ENCODE results near the gene ANKRD12.

ANKRD12 gene

DNA sequence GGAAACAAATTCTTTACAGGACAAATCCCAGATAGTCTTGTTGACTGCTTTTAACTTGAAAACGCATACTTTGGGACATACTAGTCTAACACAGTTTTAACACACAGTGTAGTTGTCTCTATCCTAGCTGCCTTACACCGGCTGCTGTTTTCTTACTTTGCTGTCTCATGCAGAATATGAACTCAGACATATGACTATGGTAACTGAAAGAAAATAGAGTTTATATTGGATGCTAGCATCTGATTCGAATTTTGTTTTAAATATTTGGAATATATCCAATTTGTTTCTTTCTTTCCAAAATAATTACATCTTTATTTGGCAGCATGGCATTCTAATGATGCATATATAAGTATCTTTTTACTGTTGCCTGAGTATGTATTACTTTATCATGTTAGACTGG, 69.8 kb downstream of the ANKRD12 start:
- H3K4me1 ChIP-seq (ENCODE audit: insufficient read depth, low read length, severe bottlenecking), result no peaks in the 10 kb centered on the region
- no peak overlapping the region for H3K4me3 ChIP-seq (ENCODE audit: low read depth, low read length, poor library complexity, severe bottlenecking)
- H3K9me2 ChIP-seq (ENCODE audit: low read depth, low read length), result no peaks in the 10 kb centered on the region; the same call in 1 of the 2 replicates
- H3K27ac ChIP-seq (ENCODE audit: low read depth, low read length, poor library complexity, severe bottlenecking), result no peak overlapping the region
- H3K9me3 ChIP-seq (ENCODE audit: low read length), result no peaks in the 10 kb centered on the region
- TF ChIP-seq EZH2 (IDR thresholded peaks at IDR 0.05; ENCODE audit: borderline replicate concordance, low read length), result no peak
- TF ChIP-seq, protein P1, sequence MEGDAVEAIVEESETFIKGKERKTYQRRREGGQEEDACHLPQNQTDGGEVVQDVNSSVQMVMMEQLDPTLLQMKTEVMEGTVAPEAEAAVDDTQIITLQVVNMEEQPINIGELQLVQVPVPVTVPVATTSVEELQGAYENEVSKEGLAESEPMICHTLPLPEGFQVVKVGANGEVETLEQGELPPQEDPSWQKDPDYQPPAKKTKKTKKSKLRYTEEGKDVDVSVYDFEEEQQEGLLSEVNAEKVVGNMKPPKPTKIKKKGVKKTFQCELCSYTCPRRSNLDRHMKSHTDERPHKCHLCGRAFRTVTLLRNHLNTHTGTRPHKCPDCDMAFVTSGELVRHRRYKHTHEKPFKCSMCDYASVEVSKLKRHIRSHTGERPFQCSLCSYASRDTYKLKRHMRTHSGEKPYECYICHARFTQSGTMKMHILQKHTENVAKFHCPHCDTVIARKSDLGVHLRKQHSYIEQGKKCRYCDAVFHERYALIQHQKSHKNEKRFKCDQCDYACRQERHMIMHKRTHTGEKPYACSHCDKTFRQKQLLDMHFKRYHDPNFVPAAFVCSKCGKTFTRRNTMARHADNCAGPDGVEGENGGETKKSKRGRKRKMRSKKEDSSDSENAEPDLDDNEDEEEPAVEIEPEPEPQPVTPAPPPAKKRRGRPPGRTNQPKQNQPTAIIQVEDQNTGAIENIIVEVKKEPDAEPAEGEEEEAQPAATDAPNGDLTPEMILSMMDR (IDR thresholded peaks at IDR 0.05; ENCODE audit: low read length), result no peak
- no peak overlapping the region for H3K9ac ChIP-seq (ENCODE audit: low read length)
- no peaks in the 10 kb centered on the region for H3K79me2 ChIP-seq (ENCODE audit: insufficient read depth, low read length)
- no peaks in the 10 kb centered on the region for H3K27me3 ChIP-seq (ENCODE audit: insufficient read depth, low read length)
- H3K4me2 ChIP-seq (ENCODE audit: low read length), result no peak overlapping the region
- H3F3A ChIP-seq (ENCODE audit: insufficient read depth, low read length), result no peaks in the 10 kb centered on the region; the same call in 1 of the 2 replicates
- peaks cover 54% of the 10 kb centered on the region for H3K36me3 ChIP-seq (ENCODE audit: insufficient read depth, low read length)
- H4K20me1 ChIP-seq (ENCODE audit: insufficient read depth, low read length), result no peaks in the 10 kb centered on the region
- H2AFZ ChIP-seq (ENCODE audit: low read length), result no peak overlapping the region

DNA sequence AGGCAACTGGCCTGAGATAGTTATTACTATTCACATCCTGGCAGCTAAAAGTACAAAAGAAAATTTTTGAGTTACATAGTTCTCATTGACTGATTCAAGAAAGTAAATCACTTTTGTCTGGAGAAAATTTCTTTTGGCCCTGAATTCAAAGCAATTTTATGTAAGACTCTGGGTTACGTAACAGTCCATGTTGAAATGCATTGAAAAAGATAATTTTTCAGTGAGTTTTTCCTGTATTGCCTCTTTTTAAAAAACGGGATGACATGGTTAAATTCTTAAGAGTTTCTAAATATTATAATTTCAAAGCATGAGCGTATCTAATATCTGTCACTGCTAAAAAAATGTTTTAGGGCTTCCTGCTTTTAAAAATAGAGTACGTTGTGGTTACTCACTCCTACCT, 72.7 kb downstream of the ANKRD12 start:
- no peak overlapping the region for H3K4me2 ChIP-seq (ENCODE audit: low read length)
- H4K20me1 ChIP-seq (ENCODE audit: insufficient read depth, low read length), result no peaks in the 10 kb centered on the region
- no peak overlapping the region for H3K4me3 ChIP-seq (ENCODE audit: low read depth, low read length, poor library complexity, severe bottlenecking)
- H3K4me1 ChIP-seq (ENCODE audit: insufficient read depth, low read length, severe bottlenecking), result no peaks in the 10 kb centered on the region
- peaks cover 68% of the 10 kb centered on the region for H3K36me3 ChIP-seq (ENCODE audit: insufficient read depth, low read length)
- H3K79me2 ChIP-seq (ENCODE audit: insufficient read depth, low read length), result no peaks in the 10 kb centered on the region
- no peaks in the 10 kb centered on the region for H3K27me3 ChIP-seq (ENCODE audit: insufficient read depth, low read length)
- TF ChIP-seq, protein P1 (IDR thresholded peaks at IDR 0.05; ENCODE audit: low read length), result no peak
- no peak for TF ChIP-seq EZH2 (IDR thresholded peaks at IDR 0.05; ENCODE audit: borderline replicate concordance, low read length)
- no peaks in the 10 kb centered on the region; the same call in 1 of the 2 replicates for H3K9me2 ChIP-seq (ENCODE audit: low read depth, low read length)
- no peak overlapping the region for H3K9ac ChIP-seq (ENCODE audit: low read length)
- no peaks in the 10 kb centered on the region; the same call in 1 of the 2 replicates for H3F3A ChIP-seq (ENCODE audit: insufficient read depth, low read length)
- no peak overlapping the region for H2AFZ ChIP-seq (ENCODE audit: low read length)
- no peaks in the 10 kb centered on the region for H3K9me3 ChIP-seq (ENCODE audit: low read length)
- no peak overlapping the region for H3K27ac ChIP-seq (ENCODE audit: low read depth, low read length, poor library complexity, severe bottlenecking)

DNA sequence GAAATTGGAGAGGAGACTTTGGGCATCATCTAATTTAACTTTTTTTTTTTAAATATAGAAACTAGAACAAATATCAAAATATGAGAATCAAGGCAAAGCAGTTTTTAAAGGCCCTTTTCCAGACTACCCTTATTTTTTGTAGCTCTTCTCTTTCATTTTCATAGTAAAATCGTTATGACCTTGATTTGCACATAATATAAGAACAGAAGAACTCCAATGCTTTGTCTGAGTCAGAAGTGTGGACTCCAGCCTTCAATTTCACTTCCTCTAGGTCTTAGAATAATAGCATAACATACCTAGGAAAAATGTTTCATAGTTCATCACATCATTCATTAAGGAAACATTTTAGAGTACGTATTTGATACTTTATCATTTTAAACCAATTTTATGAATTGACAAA, 74.4 kb downstream of the ANKRD12 start:
- H3F3A ChIP-seq (ENCODE audit: insufficient read depth, low read length), result no peaks in the 10 kb centered on the region; the same call in 1 of the 2 replicates

More for the DNA sequence above, 74.4 kb downstream of the ANKRD12 start:
- peaks cover 73% of the 10 kb centered on the region for H3K36me3 ChIP-seq (ENCODE audit: insufficient read depth, low read length)
- no peaks in the 10 kb centered on the region for H3K4me1 ChIP-seq (ENCODE audit: insufficient read depth, low read length, severe bottlenecking)
- H3K4me2 ChIP-seq (ENCODE audit: low read length), result no peak overlapping the region
- no peak overlapping the region for H3K27ac ChIP-seq (ENCODE audit: low read depth, low read length, poor library complexity, severe bottlenecking)
- H3K9me3 ChIP-seq (ENCODE audit: low read length), result no peaks in the 10 kb centered on the region
- no peaks in the 10 kb centered on the region for H3K27me3 ChIP-seq (ENCODE audit: insufficient read depth, low read length)
- no peaks in the 10 kb centered on the region; the same call in 1 of the 2 replicates for H3K9me2 ChIP-seq (ENCODE audit: low read depth, low read length)
- TF ChIP-seq EZH2 (IDR thresholded peaks at IDR 0.05; ENCODE audit: borderline replicate concordance, low read length), result no peak
- TF ChIP-seq, protein P1 (IDR thresholded peaks at IDR 0.05; ENCODE audit: low read length), result no peak
- no peak overlapping the region for H3K4me3 ChIP-seq (ENCODE audit: low read depth, low read length, poor library complexity, severe bottlenecking)
- no peaks in the 10 kb centered on the region for H4K20me1 ChIP-seq (ENCODE audit: insufficient read depth, low read length)
- H3K9ac ChIP-seq (ENCODE audit: low read length), result no peak overlapping the region
- no peaks in the 10 kb centered on the region for H3K79me2 ChIP-seq (ENCODE audit: insufficient read depth, low read length)
- H2AFZ ChIP-seq (ENCODE audit: low read length), result no peak overlapping the region

Data from OCI-LY1 (cell line).